Measurements from ENCODE around the gene CREBZF. TPM values are rescaled to one million over a fixed set of nuclear protein-coding genes. Genes with fewer than 3 reads are reported as not detected.
"Not testable (repeated sequence)": the region's sequence is repeated elsewhere in the genome, so short reads cannot be mapped to it uniquely, and the experiment has no call there.

The CREBZF gene
- total RNA-seq, 1 donor from 2014 or later = 101 TPM

DNA sequence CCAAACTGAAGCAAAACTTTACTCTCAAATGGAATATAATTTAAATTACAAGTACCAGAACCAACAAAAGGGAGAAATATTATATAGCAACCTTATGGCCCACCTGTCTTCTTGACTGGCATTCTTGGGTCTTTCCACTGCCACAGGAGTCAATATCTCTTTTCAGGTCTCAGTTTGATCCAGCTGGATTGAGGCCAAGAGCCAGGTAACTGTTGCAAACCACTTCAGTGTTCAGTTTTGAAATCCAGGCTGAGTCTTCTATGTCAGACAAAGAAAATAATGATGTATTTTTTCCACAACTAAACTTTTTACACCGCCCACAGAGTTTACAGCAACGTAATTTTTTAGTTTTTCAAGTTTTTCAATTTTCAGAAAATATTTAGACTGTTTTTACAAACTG is 38.4 kb downstream of the CREBZF start:
- peak; percentile 16 for DNase-seq

DNA sequence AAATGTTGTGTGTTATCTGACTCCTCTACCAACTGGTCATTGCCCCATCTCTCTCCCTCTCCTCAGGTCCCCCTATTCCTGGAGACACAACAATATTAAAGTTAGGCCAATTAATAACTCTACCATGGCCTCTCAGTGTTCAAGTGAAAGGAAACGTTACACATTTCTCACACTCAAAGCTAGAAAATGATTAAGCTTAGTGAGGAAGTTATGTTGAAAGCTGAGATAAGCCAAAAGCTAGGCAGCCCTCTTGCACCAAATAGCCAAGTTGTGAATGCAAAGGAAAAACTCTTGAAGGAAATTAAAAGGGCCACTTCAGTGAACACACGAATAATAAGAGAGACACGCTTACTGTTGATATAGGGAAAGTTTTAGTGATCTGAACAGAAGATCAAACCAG is 44.7 kb downstream of the CREBZF start:
- DNase-seq = no peak

DNA sequence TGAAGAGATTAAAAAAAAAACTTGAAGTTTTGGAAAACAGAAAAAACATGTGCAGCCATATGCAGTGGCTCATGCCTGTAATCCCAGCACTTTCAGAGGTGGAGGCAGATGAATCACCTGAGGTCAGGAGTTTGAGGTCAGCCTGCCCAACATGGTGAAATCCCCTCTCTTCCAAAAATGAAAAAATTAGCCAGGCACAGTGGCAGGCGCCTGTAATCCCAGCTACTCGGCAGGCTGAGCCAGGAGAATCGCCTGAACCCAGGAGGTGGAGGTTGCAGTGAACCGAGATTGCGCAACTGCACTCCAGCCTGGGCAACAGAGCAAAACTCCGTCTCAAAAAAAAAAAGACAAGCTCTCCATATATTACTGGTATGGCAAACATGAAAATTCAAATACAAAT is 45.4 kb downstream of the CREBZF start:
- no peak for DNase-seq

DNA sequence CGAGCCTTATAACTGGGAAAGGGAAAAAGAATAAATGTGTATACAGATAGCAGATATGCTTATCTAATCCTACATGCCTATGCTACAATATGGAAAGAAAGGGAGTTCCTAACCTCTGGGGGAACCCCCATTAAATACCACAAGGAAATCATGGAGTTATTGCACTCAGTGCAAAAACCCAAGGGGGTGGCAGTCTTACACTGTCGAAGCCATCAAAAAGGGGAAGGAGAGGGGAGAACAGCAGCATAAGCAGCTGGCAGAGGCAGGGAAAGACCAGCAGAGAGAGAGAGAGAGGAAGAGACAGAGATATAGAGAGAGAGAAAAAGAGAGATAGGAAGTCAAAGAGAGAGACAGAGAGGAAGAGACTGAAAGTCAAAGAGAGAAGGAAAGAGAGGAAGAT is 53.3 kb downstream of the CREBZF start:
- not testable (repeated sequence) for DNase-seq

Other genes with a start within 250 kb of the CREBZF start
- 14.4 TPM for gene DLG2, start 37.8 kb downstream of the CREBZF start, total RNA-seq
- gene TMEM126B, start 36.5 kb downstream of the CREBZF start, total RNA-seq = 39.8 TPM
- gene TMEM126A, start 17.2 kb downstream of the CREBZF start, total RNA-seq = 19.8 TPM
- gene CCDC89, start 21.1 kb upstream of the CREBZF start, total RNA-seq = 3.7 TPM
- gene SYTL2, start 146.0 kb upstream of the CREBZF start, total RNA-seq = 65.8 TPM
- gene CCDC83, start 190.3 kb upstream of the CREBZF start, total RNA-seq = not detected

All from tongue (tissue), 2 donors.